GM18508 (cell line): ENCODE results near the gene RPL10L.

Experiments used
- ATAC-seq: cut with Tn5 transposase; IDR thresholded peaks from one replicate; pipeline ENCODE4 v1.9.1; 2021; ENCODE audit warnings: moderate number of reproducible peaks; ENCODE audit not compliant: insufficient read depth, unreplicated experiment

The RPL10L gene

GRCh38 chr14:46651526-46652144 lies at the start of gene RPL10L:
TSS of gene RPL10L (minus strand) at chr14:46651781. CDS start at chr14:46651736, 45 bp downstream.
- ATAC-seq, result no peak

- no peak for ATAC-seq
These were observed 40.2 kb upstream of the RPL10L start for GRCh38 chr14:46691819-46692218.

GRCh38 chr14:46686652-46687051 lies 35.1 kb upstream of the RPL10L start:
- no peak for ATAC-seq

GRCh38 chr14:46672128-46672527 lies 20.5 kb upstream of the RPL10L start:
- ATAC-seq, result no peak

- ATAC-seq, result no peak
These were observed 11.8 kb upstream of the RPL10L start for GRCh38 chr14:46663382-46663781.

- no peak for ATAC-seq
These were observed 10.1 kb upstream of the RPL10L start for GRCh38 chr14:46661728-46662127.

- no peak for ATAC-seq
These were observed 1.6 kb upstream of the RPL10L start for GRCh38 chr14:46653031-46653755.

GRCh38 chr14:46646796-46647195 lies 4.8 kb downstream of the RPL10L start:
- no peak for ATAC-seq

GRCh38 chr14:46626876-46627275 lies 24.7 kb downstream of the RPL10L start:
- no peak for ATAC-seq
